ENCODE results near the gene CDK1.
"Not testable (repeated sequence)": the region's sequence is repeated elsewhere in the genome, so short reads cannot be mapped to it uniquely, and the experiment has no call there.

- TF ChIP-seq PAX5 (IDR thresholded peaks at IDR 0.05; ENCODE audit: insufficient read depth, low read length, severe bottlenecking); TAF1 (IDR thresholded peaks at IDR 0.05; ENCODE audit: low read depth, low read length); POLR2A (IDR thresholded peaks at IDR 0.05; ENCODE audit: low read depth, low read length); POLR2AphosphoS5 (IDR thresholded peaks at IDR 0.05; ENCODE audit: low read depth, low read length): not testable (repeated sequence)
Measured at GRCh38 chr10:60841227-60841626, 62.9 kb downstream of the CDK1 start.
